HG02678 (cell line): ENCODE data around the gene EIF4B.
"Not testable (repeated sequence)": the region's sequence is repeated elsewhere in the genome, so short reads cannot be mapped to it uniquely, and the experiment has no call there.

Experiments used
- ATAC-seq: cut with Tn5 transposase; IDR thresholded peaks from one replicate; pipeline ENCODE4 v1.9.1; 2021; ENCODE audit warnings: mild to moderate bottlenecking, moderate library complexity; ENCODE audit not compliant: unreplicated experiment

EIF4B gene

GRCh38 chr12:52992699-52993557, 13.3 kb upstream of the EIF4B start:
- ATAC-seq = no peak

- no peak for ATAC-seq
Measured at GRCh38 chr12:52993558-52993869, 12.7 kb upstream of the EIF4B start.

GRCh38 chr12:53004178-53004577, 2.1 kb upstream of the EIF4B start:
- ATAC-seq = no peak

GRCh38 chr12:53004582-53004981, 1.7 kb upstream of the EIF4B start:
- ATAC-seq = no peak

- ATAC-seq = no peak
Measured at GRCh38 chr12:53005215-53005985, 856 bp upstream of the EIF4B start.

GRCh38 chr12:53006810-53007309, 604 bp downstream of the EIF4B start:
- no peak for ATAC-seq

GRCh38 chr12:53007343-53007742, 1.1 kb downstream of the EIF4B start:
- ATAC-seq = no peak

- ATAC-seq = not testable (repeated sequence)
Measured at GRCh38 chr12:53008760-53009159, 2.5 kb downstream of the EIF4B start.

GRCh38 chr12:53010955-53011354, 4.7 kb downstream of the EIF4B start:
- ATAC-seq = no peak

- ATAC-seq = no peak
Measured at GRCh38 chr12:53011889-53012288, 5.6 kb downstream of the EIF4B start.

- ATAC-seq = no peak
Measured at GRCh38 chr12:53012928-53013327, 6.7 kb downstream of the EIF4B start.

GRCh38 chr12:53014709-53015108, 8.5 kb downstream of the EIF4B start:
- ATAC-seq = no peak

- ATAC-seq = no peak
Measured at GRCh38 chr12:53025250-53025649, 19.0 kb downstream of the EIF4B start.

- not testable (repeated sequence) for ATAC-seq
Measured at GRCh38 chr12:53027014-53027413, 20.8 kb downstream of the EIF4B start.

GRCh38 chr12:53031616-53032015, 25.4 kb downstream of the EIF4B start:
- no peak for ATAC-seq

GRCh38 chr12:53033832-53034231, 27.6 kb downstream of the EIF4B start:
- not testable (repeated sequence) for ATAC-seq

GRCh38 chr12:53034459-53034858, 28.2 kb downstream of the EIF4B start:
- ATAC-seq = no peak

- ATAC-seq = no peak
Measured at GRCh38 chr12:53036802-53037201, 30.5 kb downstream of the EIF4B start.

GRCh38 chr12:53039851-53040250, 33.6 kb downstream of the EIF4B start:
- ATAC-seq = no peak

GRCh38 chr12:53042607-53043454, 36.6 kb downstream of the EIF4B start:
- ATAC-seq = no peak

- no peak for ATAC-seq
Measured at GRCh38 chr12:53044052-53044581, 37.9 kb downstream of the EIF4B start.
